Measurements from ENCODE around the gene PTDSS2.
"Not testable (repeated sequence)": the region's sequence is repeated elsewhere in the genome, so short reads cannot be mapped to it uniquely, and the experiment has no call there.

Gene PTDSS2

DNA sequence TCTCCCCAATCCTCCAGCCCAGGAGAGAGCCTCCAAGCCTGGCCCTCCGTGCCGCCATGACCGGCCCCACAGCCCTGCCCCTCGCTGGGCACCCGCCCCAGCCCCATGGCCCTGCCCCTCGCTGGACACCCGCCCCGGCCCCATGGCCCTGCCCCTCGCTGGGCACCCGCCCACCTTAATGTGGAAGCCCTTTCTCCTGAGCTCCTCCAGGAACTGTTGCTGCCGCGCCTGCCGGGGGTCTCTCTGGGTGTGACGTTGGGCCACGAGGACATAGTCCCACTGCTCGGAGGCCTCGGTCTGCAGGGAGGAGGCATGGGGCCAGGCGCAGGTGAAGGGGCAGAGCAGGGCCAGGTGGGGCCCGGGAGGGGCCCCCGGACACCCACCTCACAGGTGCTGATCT, 16.4 kb upstream of the PTDSS2 start:
- DNase-seq, result no peak

DNA sequence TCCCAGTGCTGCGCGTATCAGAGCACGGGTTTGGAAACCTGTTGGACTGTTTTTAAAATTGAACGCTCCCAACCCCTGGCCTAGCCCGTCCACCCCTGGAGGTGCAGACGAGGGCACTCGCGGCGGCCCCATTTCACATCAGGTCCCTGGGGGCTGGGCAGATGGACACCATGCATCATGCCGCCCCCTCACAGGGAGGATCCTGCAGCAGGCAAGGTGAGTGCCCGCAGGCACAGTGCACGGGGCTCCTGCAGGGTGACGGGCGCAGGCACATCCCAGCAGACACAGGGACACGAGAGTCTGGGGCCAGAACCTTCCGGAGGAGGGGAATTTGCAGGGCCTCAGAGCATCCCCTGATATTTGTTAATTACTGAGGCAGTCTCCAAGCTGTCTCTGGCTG, 15.6 kb upstream of the PTDSS2 start:
- DNase-seq, result no peak

DNA sequence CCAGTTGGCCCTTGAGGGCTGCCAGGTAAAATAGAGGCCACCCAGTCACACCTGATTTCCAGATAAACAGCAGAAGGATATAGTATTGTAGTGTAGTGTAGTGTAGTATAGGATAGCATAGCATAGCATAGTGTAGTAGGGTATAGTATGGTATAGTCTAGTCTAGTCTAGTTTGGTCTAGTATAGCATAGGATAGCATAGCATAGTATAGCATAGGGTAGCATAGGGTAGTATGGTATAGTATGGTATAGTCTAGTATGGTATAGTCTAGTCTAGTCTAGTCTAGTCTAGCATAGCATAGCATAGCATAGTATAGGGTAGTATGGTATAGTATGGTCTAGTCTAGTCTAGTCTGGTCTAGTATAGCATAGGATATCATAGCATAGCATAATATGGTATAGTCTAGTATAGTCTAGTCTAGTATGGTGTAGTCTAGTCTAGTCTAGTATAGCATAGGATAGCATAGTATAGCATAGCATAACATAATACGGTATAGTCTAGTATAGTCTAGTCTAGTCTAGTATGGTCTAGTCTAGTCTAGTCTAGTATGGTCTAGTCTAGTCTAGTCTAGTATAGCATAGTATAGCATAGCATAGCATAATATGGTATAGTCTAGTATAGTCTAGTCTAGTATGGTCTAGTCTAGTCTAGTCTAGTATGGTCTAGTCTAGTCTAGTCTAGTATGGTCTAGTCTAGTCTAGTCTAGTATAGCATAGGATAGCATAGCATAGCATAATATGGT, 14.9 kb upstream of the PTDSS2 start:
- not testable (repeated sequence) for DNase-seq

DNA sequence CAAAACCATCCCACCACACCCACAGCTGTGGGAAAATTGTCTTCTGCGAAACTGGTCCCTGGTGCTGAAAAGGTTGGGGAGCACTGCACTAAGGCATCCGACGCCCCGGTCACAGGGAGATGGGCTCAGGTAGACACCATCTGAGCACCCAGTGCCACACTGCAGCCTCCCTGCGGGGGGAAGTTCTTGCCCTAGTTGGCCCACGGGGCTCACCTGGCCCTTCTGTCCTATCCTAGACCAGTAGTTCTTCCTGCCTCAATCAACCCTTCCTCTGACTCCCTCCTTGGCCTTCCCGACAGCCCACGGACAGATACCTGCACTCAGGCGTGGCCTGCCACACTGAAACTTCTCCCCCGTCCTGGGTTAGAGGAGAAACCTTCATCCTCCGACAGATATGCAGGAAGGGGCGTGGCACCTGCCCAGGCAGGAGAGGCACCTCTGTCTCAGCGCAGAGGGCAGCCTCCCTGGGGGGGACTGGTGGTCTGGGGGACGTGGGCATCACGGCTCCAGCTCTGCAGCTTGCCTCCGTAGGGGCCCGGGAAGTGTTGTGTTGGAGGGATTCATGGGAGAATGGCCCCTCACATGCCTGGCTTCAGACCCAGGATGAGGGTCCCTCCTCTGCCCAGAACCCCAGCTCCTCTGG, 12.7 kb upstream of the PTDSS2 start:
- DNase-seq, result no peak

DNA sequence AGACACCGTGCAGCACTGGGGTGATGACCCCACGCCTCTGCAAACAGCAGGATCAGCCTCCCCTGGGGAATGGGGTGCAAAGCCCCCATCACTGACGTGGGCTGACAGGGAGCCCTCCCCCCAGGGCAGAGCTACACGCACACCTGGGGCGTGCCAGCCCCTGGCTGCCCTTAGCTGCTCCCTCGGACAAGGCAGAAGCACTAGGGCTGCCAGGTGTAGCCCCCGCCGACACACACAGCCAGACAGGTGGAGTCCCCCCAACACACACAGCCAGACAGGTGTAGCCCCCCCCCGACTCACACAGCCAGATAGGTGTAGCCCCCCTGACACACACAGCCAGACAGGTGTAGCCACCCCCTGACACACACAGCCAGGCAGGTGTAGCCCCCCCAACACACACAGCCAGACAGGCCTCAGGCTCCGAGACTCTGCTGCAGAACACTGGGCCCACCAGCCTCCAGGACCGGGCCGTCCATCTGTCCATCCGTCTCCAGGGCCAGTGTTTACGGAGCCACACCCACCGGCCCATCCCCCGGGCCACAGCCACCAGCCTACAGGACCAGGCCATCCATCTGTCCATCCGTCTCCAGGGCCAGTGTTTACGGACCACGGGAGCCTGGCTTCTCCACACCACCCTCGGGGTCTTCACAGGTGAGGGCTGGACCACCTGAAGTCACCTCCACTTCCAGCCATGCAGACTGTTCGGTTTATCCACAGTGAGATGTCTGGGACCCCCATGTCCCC, 11.8 kb upstream of the PTDSS2 start:
- no peak for DNase-seq

DNA sequence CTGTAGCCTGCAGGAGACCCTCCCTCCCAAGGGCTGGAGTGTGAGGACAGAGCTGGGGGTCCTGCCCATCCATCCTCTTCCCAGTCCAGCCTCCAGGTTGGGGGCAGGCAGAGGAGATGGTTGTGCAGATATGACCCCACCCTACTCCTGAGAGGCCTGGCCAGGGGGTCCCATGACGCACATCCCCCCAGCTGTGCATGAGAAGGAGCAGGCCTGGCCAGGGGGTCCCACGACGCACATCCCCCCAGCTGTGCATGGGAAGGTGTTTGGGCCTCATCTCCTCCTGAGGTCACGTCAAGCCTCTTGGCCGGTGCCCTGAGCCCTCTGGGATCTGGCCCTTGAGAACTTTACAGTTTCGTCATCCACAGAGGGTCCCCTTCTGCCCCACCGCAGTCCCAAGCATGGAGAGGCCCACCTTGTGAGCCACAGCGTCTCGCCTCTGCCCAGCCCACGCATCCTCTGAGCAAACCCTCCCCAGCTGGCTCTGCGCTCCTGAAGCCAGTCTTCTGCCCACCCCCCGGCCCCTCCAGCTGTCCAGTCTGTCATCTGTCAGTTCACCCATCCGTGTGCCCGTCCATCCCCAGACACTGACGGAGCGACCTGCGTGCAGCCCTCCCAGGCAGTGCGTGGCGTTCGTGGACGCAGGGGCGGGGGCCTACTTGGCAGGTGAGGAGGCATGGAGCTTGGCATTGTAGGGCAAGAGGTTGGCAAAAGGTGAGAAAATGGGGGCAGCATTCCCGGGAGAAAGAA, 10.6 kb upstream of the PTDSS2 start:
- DNase-seq, result no peak

DNA sequence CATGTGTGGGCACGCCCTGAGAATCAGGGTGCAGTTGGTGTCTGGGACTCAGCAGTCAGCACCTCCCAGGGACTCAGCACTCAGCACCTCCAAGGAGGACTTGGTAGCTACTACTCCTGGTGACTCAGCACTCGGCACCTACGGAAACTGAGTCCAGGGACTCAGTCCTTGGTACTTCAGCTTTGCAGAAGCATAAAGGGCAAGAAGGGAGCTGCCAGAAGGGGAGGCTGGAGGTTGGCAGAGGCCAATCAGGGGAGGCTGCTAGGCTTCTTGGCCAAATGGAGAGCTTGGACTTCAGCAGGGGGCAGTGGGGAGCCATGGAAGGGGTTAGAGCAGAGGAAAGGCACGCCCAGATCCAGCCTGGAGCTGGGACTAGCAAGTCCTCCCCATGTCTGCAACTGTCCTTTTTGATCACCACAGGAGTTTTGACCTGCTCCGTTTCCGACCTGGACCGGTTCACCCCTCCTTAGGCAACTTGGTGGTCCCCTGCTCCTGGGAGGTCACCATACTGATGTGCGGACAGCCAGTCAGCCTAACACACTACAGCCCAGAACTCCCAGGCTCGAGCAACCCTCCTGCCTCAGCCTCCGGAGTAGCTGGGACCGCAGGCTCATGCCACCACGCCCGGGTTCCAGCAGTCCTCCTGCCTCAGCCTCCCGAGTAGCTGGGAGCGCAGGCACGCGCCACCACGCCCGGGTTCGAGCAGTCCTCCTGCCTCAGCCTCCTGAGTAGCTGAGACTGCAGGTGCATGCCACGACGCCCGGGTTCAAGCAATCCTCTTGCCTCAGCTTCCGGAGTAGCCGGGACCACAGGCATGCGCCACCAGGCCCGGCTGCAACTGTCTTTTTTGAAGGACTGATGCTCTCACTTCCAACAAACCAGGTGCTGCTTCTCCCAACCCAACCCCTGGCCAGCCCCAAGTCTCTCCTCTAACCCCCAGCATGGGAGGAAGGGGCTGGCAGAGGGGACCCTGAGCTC, 9.7 kb upstream of the PTDSS2 start:
- DNase-seq, result no peak

DNA sequence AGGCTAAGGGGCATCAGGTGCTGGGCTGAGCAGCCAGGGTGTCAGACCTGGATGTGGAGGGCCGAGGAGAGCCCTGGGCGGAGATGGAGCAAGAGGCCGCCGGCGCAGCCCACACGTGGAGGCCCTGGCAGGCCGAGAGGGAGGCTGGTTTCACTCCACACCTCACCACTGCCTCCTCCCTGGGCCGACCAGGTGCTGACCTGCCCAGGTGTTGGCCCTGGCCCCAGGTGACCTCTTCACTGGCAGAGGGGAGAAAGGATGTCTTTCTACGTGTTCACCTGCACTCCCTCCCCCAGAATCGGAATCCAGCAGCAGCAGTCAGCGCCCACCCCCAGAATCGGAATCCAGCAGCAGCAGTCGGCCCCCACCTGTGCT, 9.0 kb upstream of the PTDSS2 start:
- DNase-seq, result no peak

DNA sequence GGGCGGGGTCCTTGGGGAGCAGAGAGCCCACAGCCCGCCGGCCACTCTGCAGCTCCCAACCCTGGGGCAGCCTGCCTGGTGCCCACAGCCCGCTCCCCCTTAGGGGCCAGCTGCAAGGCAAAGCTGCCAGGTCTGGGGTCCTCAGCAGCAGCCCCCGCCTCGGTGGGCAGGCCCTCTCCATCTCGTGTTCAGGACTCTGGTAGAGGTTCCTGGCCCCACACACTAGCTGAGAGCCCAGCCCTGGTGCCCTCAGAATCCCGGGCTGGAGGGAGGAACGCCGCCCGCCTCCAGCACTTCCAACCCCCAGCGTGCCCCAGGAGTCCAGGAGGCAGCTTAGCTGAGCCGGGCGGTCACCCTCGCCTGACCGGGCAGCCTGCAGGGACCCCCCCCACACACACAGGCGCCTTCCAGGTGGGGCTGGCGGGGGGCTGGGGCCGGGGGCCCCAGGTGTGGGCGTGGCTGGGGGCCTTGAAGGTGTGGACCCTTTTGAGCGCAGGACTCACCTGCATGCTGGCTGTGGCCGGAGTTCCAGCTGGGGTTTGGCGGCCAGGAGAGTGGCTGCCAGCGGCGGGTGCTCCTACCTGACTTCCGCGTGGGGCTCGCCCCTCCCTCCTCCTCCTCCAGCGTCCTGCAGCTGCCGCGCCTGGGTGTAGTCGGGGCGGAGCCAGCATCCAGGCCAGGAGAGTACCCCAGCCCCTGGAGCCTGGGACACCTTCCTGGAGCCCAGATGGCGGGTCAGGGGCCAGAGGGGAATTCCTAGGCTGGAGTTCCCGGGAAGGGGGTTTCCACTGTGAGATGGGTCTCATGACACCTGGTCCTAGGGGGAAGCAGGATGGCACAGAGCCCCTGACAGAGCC, 8.4 kb upstream of the PTDSS2 start, which contains the start of gene ANO9:
TSS of gene ANO9 (minus strand) at position 594 of the 857 bp plus-strand sequence. CDS start at position 509, 85 bp downstream.
- DNase-seq, result no peak

DNA sequence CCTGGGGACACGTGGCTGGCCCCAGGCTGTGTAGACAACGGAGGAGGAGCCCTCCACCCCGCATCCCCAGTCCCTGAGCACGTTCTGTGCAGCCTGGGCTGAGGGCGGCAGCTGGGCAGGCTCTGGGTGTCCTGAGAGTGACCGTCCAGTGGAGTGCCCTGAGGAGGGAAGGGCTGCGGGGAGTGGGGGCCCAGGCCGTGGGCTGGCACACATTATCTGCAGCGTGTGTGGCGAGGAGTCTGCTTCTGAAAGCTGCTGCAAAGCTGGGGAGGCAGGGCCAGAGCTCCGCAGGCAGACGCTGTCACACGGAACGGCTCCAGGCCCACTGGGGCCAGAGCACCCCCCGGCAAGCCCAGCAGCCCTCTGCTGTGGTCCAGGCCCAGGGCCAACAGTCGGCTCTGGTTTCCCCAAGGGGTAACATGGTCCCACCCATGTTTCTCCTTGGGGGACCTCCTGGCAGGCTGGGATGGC, 7.4 kb upstream of the PTDSS2 start:
- no peak for DNase-seq

DNA sequence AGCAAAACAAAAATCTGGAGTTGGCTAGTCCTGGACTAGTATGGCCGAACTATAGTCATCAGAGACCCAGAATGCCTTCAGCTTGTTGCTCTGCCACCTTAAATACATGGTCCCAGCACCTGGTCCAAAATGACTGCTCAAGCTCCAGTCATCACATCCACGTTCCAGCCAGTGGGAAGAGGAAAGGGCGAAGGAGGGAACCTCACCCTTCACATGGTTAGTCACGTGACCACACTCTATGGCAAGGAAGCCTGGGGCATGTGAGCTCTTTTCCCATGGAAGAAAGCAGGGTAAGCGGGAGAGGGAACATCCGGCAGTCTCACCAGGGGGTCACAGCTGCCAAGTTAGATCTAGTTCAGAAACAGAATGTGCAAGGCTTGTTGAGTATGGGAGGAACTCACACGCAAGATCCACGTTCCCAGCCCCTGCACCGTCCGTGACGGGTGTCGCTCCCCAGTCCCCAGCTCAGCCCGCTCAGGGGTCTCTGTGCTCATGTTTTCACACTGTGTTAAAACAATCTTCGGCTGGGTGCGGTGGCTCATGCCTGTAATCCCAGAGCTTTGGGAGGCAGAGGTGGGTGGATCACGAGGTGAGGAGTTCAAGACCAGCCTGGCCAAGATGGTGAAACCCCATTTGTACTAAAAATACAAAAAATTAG, 6.4 kb upstream of the PTDSS2 start:
- peak; percentile 15 for DNase-seq

DNA sequence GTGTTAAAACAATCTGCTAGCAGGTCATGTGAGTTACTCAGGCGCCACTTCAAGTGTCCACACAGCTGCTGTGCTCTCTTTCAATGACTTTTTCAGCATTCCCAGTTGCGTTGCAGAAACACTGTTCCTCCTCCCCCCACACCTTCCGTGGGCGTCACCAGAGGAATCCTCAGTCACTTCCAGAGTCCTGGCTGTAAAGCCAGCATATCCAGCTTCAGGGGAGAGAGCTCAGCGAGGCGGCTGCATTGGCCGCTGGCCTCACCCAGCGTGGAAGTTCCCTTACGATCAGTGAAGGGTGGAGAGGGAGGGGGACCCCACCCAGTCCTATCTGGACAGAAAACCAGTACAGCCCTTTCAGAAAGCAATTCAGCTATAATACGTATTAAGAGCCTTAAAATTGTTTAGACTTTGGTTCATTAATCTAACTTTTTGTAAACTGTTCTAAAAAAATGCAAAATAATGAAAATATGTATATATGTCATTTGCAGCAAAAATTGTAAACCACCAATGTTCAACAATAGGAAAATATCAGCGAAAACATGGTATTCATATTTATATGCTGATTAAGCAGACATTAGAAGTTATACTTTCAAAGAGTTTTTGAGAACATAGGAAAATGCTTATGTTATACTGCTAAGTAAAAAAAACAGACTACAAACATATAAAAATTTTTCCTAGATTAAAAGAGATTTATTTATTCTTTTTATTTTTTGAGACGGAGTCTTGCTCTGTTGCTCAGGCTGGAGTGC, 5.5 kb upstream of the PTDSS2 start:
- peak; percentile 21 for DNase-seq

DNA sequence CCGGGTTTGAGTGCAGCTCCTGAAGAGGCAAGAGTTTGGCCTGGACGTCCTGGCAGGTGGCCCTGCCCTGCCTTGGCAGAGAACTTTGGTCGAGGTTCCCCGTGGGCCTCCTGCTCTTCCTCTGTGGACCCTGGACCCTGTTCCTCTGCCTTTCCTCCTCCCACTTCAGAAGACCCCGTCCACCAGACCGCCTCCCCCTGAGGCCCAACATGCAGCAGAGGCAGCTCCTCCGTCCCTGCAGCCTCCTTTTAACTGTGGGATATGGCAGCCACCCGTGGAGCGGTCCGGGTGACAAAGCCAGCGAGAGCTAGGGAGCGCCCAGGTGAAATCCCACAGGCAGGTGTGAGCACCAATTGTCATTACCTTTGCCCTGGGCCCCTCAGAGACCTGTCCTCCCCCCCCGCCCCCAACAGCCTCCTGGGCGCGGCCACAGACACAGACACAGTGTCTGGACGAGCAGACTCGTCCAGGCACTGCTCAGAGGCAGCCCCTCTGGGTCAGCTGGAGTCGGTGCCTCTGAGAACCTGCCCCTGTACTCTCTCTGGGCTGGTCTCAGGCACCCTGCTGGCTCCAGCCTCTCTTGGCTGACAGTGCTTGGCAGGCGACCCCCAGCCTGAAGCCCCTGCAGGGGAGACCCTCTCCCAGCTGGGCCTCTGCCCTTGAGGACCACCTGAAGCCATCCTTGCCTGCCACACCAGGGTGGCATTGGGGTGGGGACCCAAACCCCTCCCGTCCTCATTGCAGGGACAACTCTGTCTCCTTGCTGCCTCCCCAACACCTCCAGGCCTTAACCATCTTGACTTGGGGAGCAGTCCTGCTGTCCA, 4.1 kb upstream of the PTDSS2 start:
- DNase-seq, result no peak

DNA sequence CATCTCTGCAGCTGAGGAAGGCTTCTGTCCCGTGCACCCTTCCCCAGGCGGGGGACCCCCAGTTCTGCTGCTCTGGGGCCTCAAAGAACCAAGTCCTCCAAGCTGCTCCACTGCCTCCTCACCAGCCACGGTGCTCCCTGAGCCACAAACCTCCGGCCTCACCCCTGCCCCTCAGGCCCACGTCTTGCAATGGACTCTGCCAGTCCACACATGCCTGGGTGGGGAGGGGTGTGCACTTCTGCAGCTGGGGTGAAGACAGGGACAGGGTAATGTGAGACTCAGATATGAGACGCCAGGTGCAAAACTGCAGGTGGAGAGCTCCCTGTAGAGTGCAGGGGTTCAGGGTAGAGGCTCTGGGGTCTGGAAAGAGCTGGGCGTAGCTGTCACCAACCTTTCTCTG, 3.2 kb upstream of the PTDSS2 start:
- no peak for DNase-seq

DNA sequence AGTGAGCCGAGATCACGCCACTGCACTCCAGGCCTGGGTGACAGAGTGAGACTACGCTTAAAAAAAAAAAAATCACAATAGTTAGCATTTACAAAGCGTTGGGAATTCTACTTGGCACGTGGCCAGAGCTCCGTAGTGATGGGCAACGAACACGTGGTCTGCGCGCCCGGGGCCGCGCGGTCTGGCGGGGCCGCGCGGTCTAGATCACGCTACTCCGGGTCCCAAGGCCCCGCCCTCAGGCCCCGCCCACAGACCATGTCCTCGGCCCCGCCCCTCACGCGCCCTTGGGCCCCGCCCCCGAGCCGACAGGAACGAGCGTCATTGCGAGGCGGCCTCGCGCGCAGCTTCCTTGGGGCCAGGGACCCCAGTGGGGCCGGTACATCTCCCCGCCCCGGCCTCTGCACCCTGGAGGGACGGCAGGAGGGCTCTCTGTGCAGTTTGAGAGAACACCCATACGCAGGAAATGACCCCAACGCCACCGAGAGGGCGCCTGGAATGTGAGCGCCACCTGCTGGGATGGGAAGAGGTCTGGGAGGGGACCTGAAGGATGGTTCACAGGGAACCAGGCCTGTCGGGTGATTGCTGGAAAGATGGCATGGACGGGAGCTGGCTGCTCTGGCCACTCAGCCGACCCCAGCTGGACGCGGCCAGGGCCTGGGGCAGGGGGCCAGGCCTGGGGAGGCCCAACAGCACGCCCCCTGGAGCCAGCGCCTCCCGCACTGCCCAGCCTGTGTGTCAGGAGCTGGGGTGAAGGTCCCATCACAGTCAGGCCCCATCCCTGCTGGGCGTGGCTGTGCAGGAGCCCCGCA, 2.0 kb upstream of the PTDSS2 start:
- DNase-seq, result peak; percentile 90

DNA sequence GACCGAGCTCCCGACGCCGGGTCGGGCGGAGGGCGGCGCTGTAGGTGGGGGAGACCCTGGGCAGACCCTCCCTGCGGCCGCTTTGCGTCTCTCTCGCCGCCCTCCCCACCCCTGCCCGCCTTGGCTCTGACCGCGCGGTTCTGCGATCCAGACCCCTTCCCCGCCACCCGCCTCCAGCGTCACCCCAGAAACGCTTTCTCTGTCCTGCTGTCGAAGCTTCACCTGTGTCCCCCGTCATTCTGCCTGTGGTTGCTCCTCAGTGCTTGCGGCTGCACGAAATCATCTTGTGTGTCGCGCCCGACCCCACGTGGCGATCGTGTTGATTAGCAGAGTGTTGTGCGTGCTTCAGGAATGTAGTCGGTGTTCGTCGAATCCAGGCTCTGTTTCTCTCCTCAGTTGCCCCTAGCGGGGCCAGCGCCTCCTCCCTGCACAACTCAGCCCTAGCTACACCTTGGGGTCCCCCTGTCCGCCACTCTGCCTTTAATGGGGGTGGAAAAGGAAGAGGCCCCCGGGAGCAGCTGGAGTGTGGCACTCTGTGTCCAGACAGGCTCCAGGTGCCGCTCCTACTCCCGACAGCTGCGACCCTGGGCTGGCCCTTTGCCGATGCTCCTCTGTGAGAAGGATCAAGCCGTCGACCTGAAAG, 851 bp downstream of the PTDSS2 start:
- peak; percentile 77 for DNase-seq

DNA sequence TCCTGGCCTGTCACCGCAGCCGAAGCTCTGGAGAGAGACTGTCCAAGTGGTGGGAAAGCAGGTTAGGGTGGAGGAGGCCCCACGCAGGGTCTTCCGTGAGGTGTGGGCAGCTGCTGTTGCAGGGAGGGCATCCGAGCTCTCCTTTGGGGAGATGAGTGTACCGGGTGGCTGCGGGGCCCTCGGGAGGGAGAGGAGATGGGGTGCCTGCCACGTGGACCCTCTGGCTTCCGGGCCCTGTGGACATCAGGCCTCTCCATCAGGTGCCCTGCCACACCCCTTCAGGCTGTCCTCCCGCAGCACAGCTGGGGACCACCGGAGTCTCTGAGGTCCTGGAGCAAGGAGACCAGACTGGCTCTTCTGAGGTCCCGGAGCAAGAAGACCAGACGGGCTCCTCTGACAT, 1.7 kb downstream of the PTDSS2 start:
- DNase-seq, result no peak
